DMS153 treated with DMSO at 0.1 percent for 48 hours (cell line): ENCODE results near the gene NOL12.
"Not testable (repeated sequence)": the region's sequence is repeated elsewhere in the genome, so short reads cannot be mapped to it uniquely, and the experiment has no call there.

Experiments used
- DNase-seq: peaks from one replicate; lab custom pipeline; 2025; ENCODE audit not compliant: unreplicated experiment; lab: John Stamatoyannopoulos, UW

The NOL12 gene

GRCh38 chr22:37711490-37711889, 25.3 kb downstream of the NOL12 start:
- no peak for DNase-seq

GRCh38 chr22:37713761-37714160, 27.6 kb downstream of the NOL12 start:
- no peak for DNase-seq

- no peak for DNase-seq
Measured at GRCh38 chr22:37714634-37715033, 28.5 kb downstream of the NOL12 start.

- no peak for DNase-seq
Measured at GRCh38 chr22:37715760-37716159, 29.6 kb downstream of the NOL12 start.

- no peak for DNase-seq
Measured at GRCh38 chr22:37716708-37717107, 30.6 kb downstream of the NOL12 start.

GRCh38 chr22:37717235-37717634, 31.1 kb downstream of the NOL12 start:
- DNase-seq: not testable (repeated sequence)

GRCh38 chr22:37717746-37718305, 31.7 kb downstream of the NOL12 start:
- DNase-seq: not testable (repeated sequence)

GRCh38 chr22:37725551-37726240, 39.6 kb downstream of the NOL12 start:
- no peak for DNase-seq

GRCh38 chr22:37726241-37726887, 40.2 kb downstream of the NOL12 start:
- DNase-seq: no peak

- no peak for DNase-seq
Measured at GRCh38 chr22:37728620-37729019, 42.5 kb downstream of the NOL12 start.

- DNase-seq: peak; percentile 26
Measured at GRCh38 chr22:37731804-37732471, 45.8 kb downstream of the NOL12 start.

GRCh38 chr22:37732699-37733607, 46.8 kb downstream of the NOL12 start:
- no peak for DNase-seq

- no peak for DNase-seq
Measured at GRCh38 chr22:37733625-37734401, 47.7 kb downstream of the NOL12 start.

- no peak for DNase-seq
Measured at GRCh38 chr22:37734402-37734700, 48.2 kb downstream of the NOL12 start.

- no peak for DNase-seq
Measured at GRCh38 chr22:37734964-37735451, 48.9 kb downstream of the NOL12 start.

- DNase-seq: no peak
Measured at GRCh38 chr22:37739035-37739434, 52.9 kb downstream of the NOL12 start.

GRCh38 chr22:37739611-37740049, 53.5 kb downstream of the NOL12 start:
- DNase-seq: no peak

- DNase-seq: no peak
Measured at GRCh38 chr22:37740455-37741311, 54.5 kb downstream of the NOL12 start.

GRCh38 chr22:37741312-37741795, 55.2 kb downstream of the NOL12 start:
- DNase-seq: peak; percentile 15
